GM12878 (cell line): ENCODE data around the gene CTNNA2. TPM values are rescaled to one million over a fixed set of nuclear protein-coding genes. Genes with fewer than 3 reads are reported as not detected.

ENCODE experiments used
- ATAC-seq: fragments of 200-7000 bp; cut with Tn5 transposase; 3 replicates; pipeline ENCODE4 v1.9.1; 2020; ENCODE audit warnings: mild to moderate bottlenecking, moderate library complexity
- BruUV-seq: library from RNA; stranded (reverse); fragments of 400-500 nt; replicated peaks from 2 replicates; lab custom pipeline; 2021; lab: Mats Ljungman, UMichigan
- CTCF ChIA-PET: fragments of 300-600 bp; sonication (Branson Sonifier 250); formaldehyde crosslinking; extraction: SDS; loops from one replicate; lab custom pipeline; 2021; ENCODE audit warnings: inconsistent platforms; lab: Yijun Ruan, JAX
- POLR2A ChIA-PET: fragments of 350-600 bp; formaldehyde crosslinking; extraction: SDS; loops from one replicate; lab custom pipeline; 2021; ENCODE audit warnings: inconsistent platforms; lab: Charles Lee
- RAD21 ChIA-PET: fragments of 300-600 bp; sonication (Branson Sonifier 250); formaldehyde crosslinking; loops from one replicate; lab custom pipeline; 2023; ENCODE audit warnings: antibody characterized with exemption; ENCODE audit not compliant: unreplicated experiment; lab: Charles Lee
- SMC1A ChIA-PET: fragments of 300-600 bp; sonication (Branson Sonifier 250); formaldehyde crosslinking; loops from one replicate; lab custom pipeline; 2023; ENCODE audit not compliant: unreplicated experiment, uncharacterized antibody; lab: Charles Lee
- DNase-seq: peaks from one replicate; pipeline ENCODE4 v3.0.0-alpha.2; 2011; ENCODE audit warnings: low read depth, low spot score
- FAIRE-seq: peaks from 3 replicates; lab custom pipeline; 2011; peaks lifted over from hg19 to GRCh38; lab: Jason Lieb, UNC
- H2AFZ ChIP-seq: 2 replicates; pipeline ENCODE4 v1.6.0; 2011; ENCODE audit warnings: low read depth, low read length, control low read depth; ENCODE audit not compliant: control insufficient read depth
- H3K27ac ChIP-seq: 2 replicates; pipeline ENCODE4 v1.5.1; 2011; ENCODE audit warnings: control low read depth; ENCODE audit not compliant: control insufficient read depth, insufficient read depth
- H3K27me3 ChIP-seq, 2 experiments: replicated peaks in 1 of 2; 2 replicates each; pipeline versions ENCODE4 v1.6.0 to v1.6.1; 2011; ENCODE audit warnings: low read length in 1 of 2; ENCODE audit not compliant: control insufficient read depth in 2 of 2, insufficient read depth in 2 of 2
- H3K36me3 ChIP-seq, 2 experiments: 2 replicates each; pipeline ENCODE4 v1.5.1; 2011; ENCODE audit warnings: low read length in 1 of 2; ENCODE audit not compliant: control insufficient read depth in 2 of 2, insufficient read depth in 2 of 2
- H3K4me1 ChIP-seq: 2 replicates; pipeline ENCODE4 v1.6.1; 2011; ENCODE audit warnings: mild to moderate bottlenecking, low read length, moderate library complexity, mixed read lengths; ENCODE audit not compliant: control insufficient read depth, insufficient read depth
- H3K4me2 ChIP-seq: 2 replicates; pipeline ENCODE4 v1.6.0; 2011; ENCODE audit warnings: control low read depth; ENCODE audit not compliant: control insufficient read depth, insufficient read depth
- H3K4me3 ChIP-seq: fragments of 200-600 bp; sonication (generic); 2 replicates; pipeline ENCODE4 v1.5.1; 2016
- H3K79me2 ChIP-seq: 2 replicates; pipeline ENCODE4 v1.6.0; 2011; ENCODE audit warnings: low read length; ENCODE audit not compliant: control insufficient read depth, insufficient read depth
- H3K9ac ChIP-seq: 2 replicates; pipeline ENCODE4 v1.8.0; 2011; ENCODE audit warnings: low read length, control low read depth, mixed read lengths; ENCODE audit not compliant: control insufficient read depth, insufficient read depth
- H3K9me3 ChIP-seq: replicated peaks from 3 replicates; pipeline ENCODE4 v1.5.1; 2011; ENCODE audit warnings: mild to moderate bottlenecking, low read length; ENCODE audit not compliant: control insufficient read depth, insufficient read depth
- H4K20me1 ChIP-seq: 2 replicates; pipeline ENCODE4 v1.6.0; 2011; ENCODE audit not compliant: control insufficient read depth, insufficient read depth
- BCL11A ChIP-seq: IDR thresholded peaks from 2 replicates; pipeline ENCODE4 v1.6.1; 2011; ENCODE audit warnings: low read depth, low read length
- CBX3 ChIP-seq: fragments of 200-600 bp; sonication (generic); IDR thresholded peaks from 2 replicates; pipeline ENCODE4 v1.6.1; 2016; ENCODE audit warnings: low read depth, borderline replicate concordance
- HDAC6 ChIP-seq: fragments of 200-600 bp; sonication (generic); IDR thresholded peaks from one replicate; pipeline ENCODE4 v1.8.0; 2017; ENCODE audit warnings: antibody characterized with exemption; ENCODE audit not compliant: unreplicated experiment
- KDM1A ChIP-seq: fragments of 200-600 bp; sonication (generic); IDR thresholded peaks from 2 replicates; pipeline ENCODE4 v1.6.1; 2016; ENCODE audit warnings: borderline replicate concordance
- KLF5 ChIP-seq: fragments of 450-650 bp; IDR thresholded peaks from 2 replicates; pipeline ENCODE4 v1.6.1; 2014; ENCODE audit warnings: mild to moderate bottlenecking; ENCODE audit not compliant: partially characterized antibody
- LARP7 ChIP-seq: fragments of 450-650 bp; IDR thresholded peaks from 2 replicates; pipeline ENCODE4 v1.6.1; 2017; ENCODE audit warnings: mild to moderate bottlenecking
- NBN ChIP-seq: fragments of 450-650 bp; IDR thresholded peaks from 2 replicates; pipeline ENCODE4 v1.6.1; 2016
- REST ChIP-seq: IDR thresholded peaks from 2 replicates; pipeline ENCODE4 v1.6.1; 2012; ENCODE audit warnings: mild to moderate bottlenecking, low read depth, low read length
- SMARCA5 ChIP-seq: fragments of 450-650 bp; IDR thresholded peaks from 2 replicates; pipeline ENCODE4 v1.6.1; 2017; ENCODE audit warnings: mild to moderate bottlenecking
- SREBF1 ChIP-seq: IDR thresholded peaks from 2 replicates; pipeline ENCODE4 v1.6.1; 2012; ENCODE audit warnings: mild to moderate bottlenecking, low read length
- WGBS: methylation state at CpG from one replicate; pipeline ENCODE4 v1.1.6; 2016; ENCODE audit warnings: low lambda C conversion rate; ENCODE audit not compliant: insufficient replicate concordance, insufficient coverage; ENCODE audit errors: missing lambda C conversion rate; 5-methylcytosine and 5-hydroxymethylcytosine counted together
- in situ Hi-C: fragments of 300-500 bp; cut with MboI; formaldehyde crosslinking; loops from 9 replicates; pipeline ENCODE4 v1.14.3; 2018; ENCODE audit warnings: mixed read lengths
- intact Hi-C: fragments of 100-400 bp; cut with micrococcal nuclease; formaldehyde crosslinking; loops from one replicate; pipeline ENCODE4 v1.14.2; 2022; ENCODE audit not compliant: unreplicated experiment
- polyA plus RNA-seq, 11 experiments: library from polyadenylated mRNA; depleted of rRNA in 4 of 11; unstranded in 6 of 11; stranded (reverse) in 5 of 11; fragments of >200 nt; fragmentation: Nextera tagmentation in 4 of 11; fragmentation: Illumina TruSeq in 1 of 11; extraction: Ambion mirVana in 4 of 11; extraction: Trizol in 1 of 11; gene quantifications; 1 replicate in 1 of 11; 2 replicates in 10 of 11; pipeline versions ENCODE4 v1.2.1 to v1.2.3, GENCODE V29; 2011 to 2016; ENCODE audit warnings: inconsistent platforms in 2 of 11, missing spikeins in 2 of 11, low read depth in 1 of 11
- total RNA-seq, 4 experiments: library from RNA; depleted of rRNA in 3 of 4; stranded (reverse); fragments of >200 nt in 3 of 4; fragmentation: Illumina TruSeq in 1 of 4; extraction: Trizol in 1 of 4; gene quantifications; 2 replicates each; pipeline versions ENCODE4 v1.2.1 to v1.2.3, GENCODE V29; 2013 to 2021

CTNNA2 gene
- total and polyA plus RNA-seq, 10 of the 15 experiments (the other 5 are each of a cell fraction or from before 2014, with no cell fraction given), result 2.4 to 36.2 (median 6.6) TPM

DNA sequence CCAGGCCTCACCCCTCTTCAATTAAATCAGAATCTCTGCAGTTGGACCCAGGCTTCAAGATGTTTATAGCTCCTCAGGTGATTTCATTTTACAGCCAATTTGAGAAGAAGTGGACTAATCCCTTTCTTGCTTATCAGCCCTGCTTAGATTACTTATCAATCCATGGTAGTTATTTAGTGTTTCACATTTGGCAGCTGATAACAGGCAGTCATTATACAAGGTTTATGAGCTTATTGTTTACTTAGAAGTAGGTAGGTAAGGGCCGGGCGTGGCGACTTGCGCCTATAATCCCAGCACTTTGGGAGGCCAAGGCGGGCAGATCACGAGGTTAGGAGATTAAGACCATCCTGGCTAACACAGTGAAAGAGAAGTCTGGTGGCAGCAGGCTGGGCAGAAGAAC lies 237.5 kb downstream of the CTNNA2 start:
- FAIRE-seq, result no peak
- H3K79me2 ChIP-seq, result no peaks in the 10 kb centered on the region
- no peak overlapping the region for H3K9ac ChIP-seq
- no peak overlapping the region for H3K4me2 ChIP-seq
- no peak overlapping the region for H3K4me3 ChIP-seq
- no peak overlapping the region for H3K27ac ChIP-seq
- CTCF ChIA-PET, result no interaction called here
- in situ Hi-C loops, result no loop called here
- no peaks in the 10 kb centered on the region for H3K4me1 ChIP-seq
- BruUV-seq, result no TSS peak
- intact Hi-C loops, result no loop called here
- H3K9me3 ChIP-seq, result no peaks in the 10 kb centered on the region
- H4K20me1 ChIP-seq, result no peaks in the 10 kb centered on the region
- SMC1A ChIA-PET, result no interaction called here
- no peak for ATAC-seq
- H2AFZ ChIP-seq, result no peak overlapping the region
- H3K27me3 ChIP-seq, result no peaks in the 10 kb centered on the region
- DNase-seq, result no peak
- POLR2A ChIA-PET, result no interaction called here
- no peaks in the 10 kb centered on the region for H3K36me3 ChIP-seq
- 68% methylated on average over 6 of the region's 6 CpGs for WGBS
- RAD21 ChIA-PET, result no interaction called here
- TF ChIP-seq NBN (no peak), KLF5 (no peak), HDAC6 (no peak), REST (no peak), CBX3 (no peak), SREBF1 (no peak), LARP7 (no peak), SMARCA5 (no peak), KDM1A (no peak), BCL11A (no peak)
